Measurements from ENCODE around the gene CABLES1. TPM values are rescaled to one million over a fixed set of nuclear protein-coding genes. Genes with fewer than 3 reads are reported as not detected.

CABLES1 gene
- polyA plus RNA-seq, 6 donors from 2014 or later: 0.10 to 0.63 (median 0.21) TPM; not detected in 2

DNA sequence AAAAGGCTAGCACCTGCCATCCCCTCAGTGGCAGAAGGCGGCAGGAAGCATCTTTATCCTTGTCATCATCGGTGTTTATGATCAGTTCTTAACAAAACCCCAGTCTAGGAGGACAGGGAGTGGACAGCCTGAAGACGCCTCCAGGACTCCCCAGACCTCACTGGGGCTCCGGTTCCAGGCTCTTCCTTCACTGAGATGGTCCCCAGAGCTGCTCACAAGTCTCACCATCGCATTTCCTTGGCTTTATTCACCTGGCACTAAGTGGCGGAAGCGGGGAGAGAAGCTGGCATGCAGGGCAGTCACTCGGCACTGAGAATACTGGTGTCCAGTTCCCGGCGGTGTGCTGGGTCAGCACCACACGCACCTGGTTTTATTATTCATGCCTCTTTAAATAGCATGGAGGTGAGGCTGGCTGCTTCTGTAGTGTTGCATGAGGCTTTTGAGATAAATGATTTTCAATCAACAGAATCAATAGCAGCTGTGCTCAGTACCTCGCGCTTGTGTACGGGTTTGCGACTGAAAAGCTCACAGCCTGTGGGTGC is 68.7 kb downstream of the CABLES1 start:
- no peak for DNase-seq
- Mint-ChIP-seq H3K27me3 (peaks cover 4 to 21% (median 10%) of the 10 kb centered on the region in 3 donors), H3K4me3 (peak overlapping the region in 1 of 8 donors; percentile 37), H3K4me1 (peaks cover 0 to 6% (median 5%) of the 10 kb centered on the region in 3 donors), H3K36me3 (peaks cover 4 to 9% of the 10 kb centered on the region in 2 donors), H3K9me3 (peaks cover 0 to 22% (median 3%) of the 10 kb centered on the region in 7 donors), H3K27ac (peak overlapping the region in 2 of 6 donors; percentile 82 to 84)
- no peak for ATAC-seq (ENCODE audit: low read depth in 2 of 2)

DNA sequence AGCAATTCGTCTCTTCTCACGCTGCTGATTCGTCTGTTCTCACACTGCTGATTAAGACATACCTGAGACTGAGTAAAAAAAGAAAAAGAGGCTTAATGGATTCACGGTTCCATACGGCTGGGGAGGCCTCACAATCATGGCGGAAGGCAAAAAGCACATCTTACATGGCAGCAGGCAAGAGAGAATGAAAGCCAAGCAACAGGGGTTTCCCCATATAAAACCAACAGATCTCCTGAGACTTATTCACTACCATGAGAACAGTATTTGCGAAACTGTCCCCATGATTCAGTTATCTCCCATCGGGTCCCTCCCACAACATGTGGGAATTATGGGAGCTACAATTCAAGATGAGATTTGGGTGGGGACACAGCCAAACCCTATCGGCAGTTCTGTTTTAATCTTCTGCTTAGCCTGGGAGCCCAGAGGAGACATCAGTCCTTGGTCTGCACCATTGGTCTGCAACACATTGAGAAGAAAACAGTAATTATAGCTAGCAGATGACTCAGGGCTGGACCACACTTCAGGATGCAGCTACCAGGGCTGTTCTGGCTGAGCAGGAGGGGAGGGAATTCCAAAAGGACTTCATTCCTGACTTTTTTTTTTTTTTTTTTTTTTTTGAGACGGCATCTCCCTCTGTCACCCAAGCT is 69.4 kb downstream of the CABLES1 start:
- DNase-seq: no peak
- Mint-ChIP-seq H3K4me1 (peaks cover 0 to 6% (median 5%) of the 10 kb centered on the region in 3 donors), H3K27me3 (peaks cover 4 to 26% (median 12%) of the 10 kb centered on the region in 3 donors), H3K9me3 (peaks cover 0 to 24% (median 4%) of the 10 kb centered on the region in 7 donors), H3K4me3 (no peak overlapping the region), H3K36me3 (peaks cover 5 to 9% of the 10 kb centered on the region in 2 donors), H3K27ac (peak overlapping the region in 1 of 6 donors; percentile 3)
- ATAC-seq (ENCODE audit: low read depth in 2 of 2): no peak

DNA sequence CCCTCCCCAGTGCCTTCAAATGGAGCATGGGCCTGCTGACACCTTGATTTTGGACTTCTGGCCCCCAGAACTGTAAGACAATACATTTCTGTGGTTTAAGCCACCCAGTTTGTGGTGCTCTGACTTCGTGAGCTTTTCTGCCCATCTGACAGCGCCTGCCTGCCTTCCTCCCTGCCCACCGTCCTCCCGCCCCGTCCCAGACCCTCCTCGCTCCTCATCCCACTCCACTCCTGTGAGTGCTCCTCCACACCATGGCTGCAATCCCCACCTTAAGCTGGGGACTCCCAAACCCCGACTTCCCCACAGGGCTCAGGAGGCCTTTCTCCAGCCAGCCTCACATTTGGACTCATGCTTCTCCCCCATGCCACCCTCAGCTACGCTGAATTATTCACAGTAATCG is 70.7 kb downstream of the CABLES1 start:
- H3K27ac Mint-ChIP-seq: no peak overlapping the region
- H3K27me3 Mint-ChIP-seq: peaks cover 4 to 39% (median 19%) of the 10 kb centered on the region in 3 donors
- DNase-seq (no peak), ATAC-seq (ENCODE audit: low read depth in 2 of 2) (no peak)
- H3K9me3 Mint-ChIP-seq: peaks cover 0 to 24% (median 4%) of the 10 kb centered on the region in 7 donors
- peaks cover 0 to 6% (median 5%) of the 10 kb centered on the region in 3 donors for H3K4me1 Mint-ChIP-seq
- peaks cover 5 to 9% of the 10 kb centered on the region in 2 donors for H3K36me3 Mint-ChIP-seq
- H3K4me3 Mint-ChIP-seq: no peak overlapping the region

DNA sequence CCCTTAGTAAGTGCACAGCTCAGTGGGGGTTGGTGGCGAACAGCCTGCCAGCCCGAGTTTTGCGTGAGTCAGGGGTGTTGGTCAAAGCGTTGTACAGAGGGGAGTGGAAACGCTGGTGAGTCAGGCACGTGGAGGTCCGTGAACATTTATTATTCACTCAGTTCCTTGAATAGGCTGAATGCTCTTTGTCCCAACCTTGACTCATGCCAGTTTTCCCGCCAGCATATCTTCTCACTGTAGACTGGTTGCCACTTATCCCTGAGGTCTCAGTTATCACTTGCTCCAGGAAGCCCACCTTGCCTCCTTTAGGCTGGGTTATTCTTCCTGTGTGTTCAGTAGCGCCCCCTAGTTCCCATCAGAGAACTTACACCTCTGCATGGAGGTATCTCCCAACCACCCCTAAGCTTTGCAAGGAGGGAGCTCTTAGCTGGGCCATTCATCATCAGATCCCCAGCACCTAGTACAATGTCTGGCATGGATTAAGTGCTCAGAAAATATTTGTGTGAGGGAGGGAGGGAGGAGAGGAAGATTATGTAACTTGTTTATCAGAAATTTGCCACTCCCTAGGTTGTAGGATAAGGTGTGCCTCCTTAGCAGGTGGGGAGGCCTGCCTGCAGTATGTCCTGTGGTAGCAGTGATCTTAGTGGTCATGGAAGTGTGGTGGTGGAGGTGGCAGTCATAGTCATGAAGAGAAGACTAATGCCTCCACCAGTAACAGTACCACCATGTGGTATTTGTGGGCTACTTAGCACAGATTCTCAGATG is 72.1 kb downstream of the CABLES1 start:
- Mint-ChIP-seq H3K36me3 (peaks cover 5 to 9% of the 10 kb centered on the region in 2 donors), H3K4me3 (no peak overlapping the region), H3K4me1 (peaks cover 0 to 6% (median 5%) of the 10 kb centered on the region in 3 donors), H3K27me3 (peaks cover 2 to 31% (median 19%) of the 10 kb centered on the region in 3 donors), H3K27ac (peak overlapping the region in 1 of 6 donors; percentile 81), H3K9me3 (peaks cover 0 to 24% (median 4%) of the 10 kb centered on the region in 7 donors)
- ATAC-seq (ENCODE audit: low read depth in 2 of 2) (no peak), DNase-seq (no peak)

DNA sequence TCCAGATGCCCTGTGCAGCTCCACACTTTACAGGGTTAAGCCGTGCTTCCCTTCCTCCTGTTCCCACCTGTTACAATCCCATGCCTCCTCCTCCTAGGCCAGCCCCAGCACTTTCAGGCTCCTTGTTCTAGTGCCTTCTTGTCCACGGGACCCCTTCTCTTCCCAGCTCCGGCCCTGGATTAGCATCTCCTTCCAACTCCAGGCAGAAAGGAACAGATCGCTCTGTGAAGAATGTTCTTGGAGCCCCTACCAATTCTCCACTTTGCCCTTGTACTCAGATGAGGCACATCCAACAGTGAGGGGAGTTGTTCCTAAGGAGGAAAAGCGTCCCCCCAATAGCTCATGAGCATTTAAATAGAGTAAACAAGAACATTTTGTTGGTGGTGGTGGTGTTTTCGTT is 72.7 kb downstream of the CABLES1 start:
- Mint-ChIP-seq H3K27me3 (peaks cover under 1 to 31% (median 18%) of the 10 kb centered on the region in 3 donors), H3K4me3 (peak overlapping the region in 1 of 8 donors; percentile 62), H3K9me3 (peaks cover 0 to 24% (median 4%) of the 10 kb centered on the region in 7 donors), H3K36me3 (peaks cover 5 to 9% of the 10 kb centered on the region in 2 donors), H3K27ac (no peak overlapping the region), H3K4me1 (peaks cover 0 to 5% (median 5%) of the 10 kb centered on the region in 3 donors)
- ATAC-seq (ENCODE audit: low read depth in 2 of 2) (no peak), DNase-seq (no peak)

GRCh38 chr18:23208600-23208999 is 73.3 kb downstream of the CABLES1 start:
- no peak overlapping the region for H3K27ac Mint-ChIP-seq
- DNase-seq: no peak
- peaks cover 0 to 24% (median 4%) of the 10 kb centered on the region in 7 donors for H3K9me3 Mint-ChIP-seq

GRCh38 chr18:23209031-23209430 is 73.7 kb downstream of the CABLES1 start:
- Mint-ChIP-seq H3K27ac (peak overlapping the region in 1 of 6 donors; percentile 25), H3K36me3 (peaks cover 5 to 9% of the 10 kb centered on the region in 2 donors), H3K4me1 (peaks cover 0 to 5% (median under 1%) of the 10 kb centered on the region in 3 donors), H3K4me3 (peak overlapping the region in 1 of 8 donors; percentile 17), H3K27me3 (peaks cover 4 to 31% (median 14%) of the 10 kb centered on the region in 3 donors), H3K9me3 (peaks cover 0 to 23% (median 4%) of the 10 kb centered on the region in 7 donors)
- DNase-seq: no peak
- ATAC-seq (ENCODE audit: low read depth in 2 of 2): no peak

More at GRCh38 chr18:23208600-23208999, 73.3 kb downstream of the CABLES1 start:
- Mint-ChIP-seq H3K4me3 (no peak overlapping the region), H3K27me3 (peaks cover 4 to 31% (median 14%) of the 10 kb centered on the region in 3 donors), H3K36me3 (peaks cover 5 to 9% of the 10 kb centered on the region in 2 donors), H3K4me1 (peaks cover 0 to 5% (median 3%) of the 10 kb centered on the region in 3 donors)
- ATAC-seq (ENCODE audit: low read depth in 2 of 2): no peak

DNA sequence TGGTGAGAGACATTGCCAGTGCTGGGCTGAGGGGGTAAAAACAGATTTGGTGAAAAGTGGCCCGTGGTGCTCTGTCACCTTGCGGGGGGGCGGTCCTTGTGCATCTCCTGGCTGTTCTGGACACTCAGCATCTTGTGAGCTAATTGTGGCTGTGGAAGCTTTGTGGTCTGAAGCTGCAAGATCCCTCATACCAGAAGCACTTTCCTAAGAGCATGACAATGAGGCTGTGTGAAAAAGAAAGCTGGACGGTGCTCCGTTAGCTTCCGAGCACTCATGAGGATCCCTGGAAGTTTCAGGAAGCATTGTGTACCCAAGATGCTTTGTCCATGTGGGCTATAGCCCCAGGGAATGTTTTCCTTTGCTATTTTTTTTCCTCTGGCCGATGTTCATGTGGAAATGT is 74.5 kb downstream of the CABLES1 start:
- Mint-ChIP-seq H3K9me3 (peaks cover 0 to 15% (median 4%) of the 10 kb centered on the region in 7 donors), H3K27ac (no peak overlapping the region), H3K36me3 (peaks cover 5 to 9% of the 10 kb centered on the region in 2 donors), H3K27me3 (peaks cover 4 to 31% (median 14%) of the 10 kb centered on the region in 3 donors), H3K4me3 (no peak overlapping the region), H3K4me1 (peaks cover 0 to 5% (median 0%) of the 10 kb centered on the region in 3 donors)
- ATAC-seq (ENCODE audit: low read depth in 2 of 2) (no peak), DNase-seq (no peak)

GRCh38 chr18:23210526-23210925 is 75.2 kb downstream of the CABLES1 start:
- Mint-ChIP-seq H3K4me3 (no peak overlapping the region), H3K27me3 (peaks cover 4 to 31% (median 14%) of the 10 kb centered on the region in 3 donors), H3K4me1 (peaks cover 0 to 5% (median 0%) of the 10 kb centered on the region in 3 donors), H3K9me3 (peaks cover 0 to 10% (median 4%) of the 10 kb centered on the region in 7 donors), H3K27ac (no peak overlapping the region), H3K36me3 (peaks cover 5 to 9% of the 10 kb centered on the region in 2 donors)
- ATAC-seq (ENCODE audit: low read depth in 2 of 2) (no peak), DNase-seq (no peak)

- Mint-ChIP-seq H3K27ac (no peak overlapping the region), H3K36me3 (peaks cover 5 to 9% of the 10 kb centered on the region in 2 donors), H3K9me3 (peaks cover 0 to 9% (median 4%) of the 10 kb centered on the region in 7 donors), H3K27me3 (peaks cover 4 to 31% (median 14%) of the 10 kb centered on the region in 3 donors), H3K4me1 (peaks cover 0 to 5% (median 0%) of the 10 kb centered on the region in 3 donors), H3K4me3 (no peak overlapping the region)
- DNase-seq (no peak), ATAC-seq (ENCODE audit: low read depth in 2 of 2) (no peak)
These were observed 75.9 kb downstream of the CABLES1 start for GRCh38 chr18:23211146-23211545.

DNA sequence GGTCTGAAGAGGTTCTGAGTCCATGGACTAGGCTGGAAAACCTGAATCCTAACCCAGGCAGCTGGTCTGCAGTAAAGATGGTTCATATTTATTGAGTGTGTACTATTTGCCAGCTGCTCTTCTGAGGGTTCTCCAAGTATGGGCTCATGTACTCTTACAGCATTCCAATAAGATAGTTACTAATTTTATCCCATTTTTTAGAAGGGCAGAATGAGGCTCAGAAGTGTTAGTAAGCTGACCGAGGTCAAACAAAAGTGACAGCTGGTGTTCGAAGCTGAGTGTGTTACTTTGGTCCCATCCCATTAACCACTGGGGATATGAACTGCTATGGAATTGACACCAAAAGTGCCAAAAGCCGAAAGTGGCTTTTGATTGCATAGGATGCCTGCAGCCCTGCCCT is 76.9 kb downstream of the CABLES1 start:
- peaks cover 5 to 9% of the 10 kb centered on the region in 2 donors for H3K36me3 Mint-ChIP-seq
- no peak overlapping the region for H3K27ac Mint-ChIP-seq
- H3K27me3 Mint-ChIP-seq: peaks cover 4 to 31% (median 14%) of the 10 kb centered on the region in 3 donors
- DNase-seq (no peak), ATAC-seq (ENCODE audit: low read depth in 2 of 2) (no peak)
- peaks cover 0 to 9% (median 4%) of the 10 kb centered on the region in 7 donors for H3K9me3 Mint-ChIP-seq
- no peak overlapping the region for H3K4me3 Mint-ChIP-seq
- peaks cover 0 to 5% (median 0%) of the 10 kb centered on the region in 3 donors for H3K4me1 Mint-ChIP-seq

DNA sequence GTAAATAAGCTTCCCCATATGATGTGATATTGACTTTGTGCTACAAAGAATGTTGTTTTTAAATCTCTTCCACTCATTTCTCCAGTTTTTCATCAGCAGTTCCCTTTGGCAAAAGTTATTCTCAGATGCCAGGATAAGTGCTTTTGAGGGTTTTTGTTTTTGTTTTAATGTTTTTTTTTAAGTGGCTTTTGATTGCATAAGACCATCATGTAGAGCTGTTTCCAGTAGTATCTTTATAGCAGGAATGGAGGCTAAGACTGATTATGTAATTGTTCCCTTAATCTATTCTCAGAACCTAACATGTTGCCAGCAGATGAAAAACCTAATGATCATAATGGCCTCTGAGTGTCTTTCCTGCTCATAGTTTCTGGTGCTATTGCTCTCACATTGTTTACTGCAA is 77.9 kb downstream of the CABLES1 start:
- no peak for DNase-seq
- H3K4me3 Mint-ChIP-seq: no peak overlapping the region
- peaks cover 4 to 26% (median 10%) of the 10 kb centered on the region in 3 donors for H3K27me3 Mint-ChIP-seq
- no peak for ATAC-seq (ENCODE audit: low read depth in 2 of 2)
- H3K36me3 Mint-ChIP-seq: peaks cover 4 to 5% of the 10 kb centered on the region in 2 donors
- H3K4me1 Mint-ChIP-seq: peaks cover 0 to under 1% (median 0%) of the 10 kb centered on the region in 3 donors
- H3K27ac Mint-ChIP-seq: peak overlapping the region in 1 of 6 donors; percentile 12
- H3K9me3 Mint-ChIP-seq: peaks cover 0 to 9% (median 4%) of the 10 kb centered on the region in 7 donors

DNA sequence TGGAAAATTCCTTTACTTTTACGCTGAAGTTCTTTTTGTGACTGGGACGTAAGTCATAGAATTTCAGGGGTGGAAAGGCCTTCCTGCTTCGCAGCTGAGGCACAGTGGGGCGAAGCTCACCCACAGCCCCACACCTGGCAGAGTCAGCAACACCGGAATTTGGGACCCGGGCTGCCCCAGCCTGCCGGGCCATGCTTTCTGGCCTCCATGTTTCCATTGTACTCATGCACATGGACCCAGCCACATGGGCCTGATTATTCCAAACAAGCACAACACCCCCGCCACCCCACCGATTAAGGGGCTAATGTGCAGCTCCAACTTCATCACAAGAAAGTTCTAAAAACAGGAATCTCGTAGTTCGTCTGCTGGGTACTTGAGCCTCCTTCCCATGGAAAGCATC is 82.5 kb downstream of the CABLES1 start:
- no peaks in the 10 kb centered on the region for H3K36me3 Mint-ChIP-seq
- peaks cover 0 to 13% (median 8%) of the 10 kb centered on the region in 3 donors for H3K27me3 Mint-ChIP-seq
- H3K4me3 Mint-ChIP-seq: no peak overlapping the region
- no peaks in the 10 kb centered on the region for H3K9me3 Mint-ChIP-seq
- ATAC-seq (ENCODE audit: low read depth in 2 of 2) (no peak), DNase-seq (no peak)
- peak overlapping the region in 1 of 6 donors; percentile 28 for H3K27ac Mint-ChIP-seq
- no peaks in the 10 kb centered on the region for H3K4me1 Mint-ChIP-seq
